HG02642 (cell line): Measurements from ENCODE around the gene ZNF407.

Experiments
- ATAC-seq: cut with Tn5 transposase; IDR thresholded peaks from one replicate; pipeline ENCODE4 v1.9.1; 2021; ENCODE audit warnings: mild to moderate bottlenecking; ENCODE audit not compliant: unreplicated experiment, poor library complexity

Gene ZNF407

DNA sequence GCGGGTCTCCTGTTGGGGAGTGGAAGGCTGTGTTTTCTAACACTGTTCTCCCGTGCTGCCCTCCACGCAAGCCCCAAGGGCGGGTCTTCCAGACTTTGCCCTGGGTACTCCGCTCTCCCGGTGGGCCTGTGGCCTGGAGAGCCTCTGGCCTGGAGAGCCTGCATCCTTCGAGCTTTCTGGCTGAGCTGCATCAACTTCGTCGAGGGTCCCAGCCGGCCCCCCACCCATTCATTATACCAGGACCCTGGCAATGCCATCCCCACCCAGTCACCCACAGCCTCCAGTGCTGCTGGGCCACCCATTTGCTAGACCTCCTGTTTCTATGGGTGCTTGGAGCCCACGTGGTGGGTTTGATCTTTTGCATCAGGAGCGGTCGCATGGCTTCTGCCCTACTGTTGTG lies 509.1 kb downstream of the ZNF407 start:
- ATAC-seq = no peak

DNA sequence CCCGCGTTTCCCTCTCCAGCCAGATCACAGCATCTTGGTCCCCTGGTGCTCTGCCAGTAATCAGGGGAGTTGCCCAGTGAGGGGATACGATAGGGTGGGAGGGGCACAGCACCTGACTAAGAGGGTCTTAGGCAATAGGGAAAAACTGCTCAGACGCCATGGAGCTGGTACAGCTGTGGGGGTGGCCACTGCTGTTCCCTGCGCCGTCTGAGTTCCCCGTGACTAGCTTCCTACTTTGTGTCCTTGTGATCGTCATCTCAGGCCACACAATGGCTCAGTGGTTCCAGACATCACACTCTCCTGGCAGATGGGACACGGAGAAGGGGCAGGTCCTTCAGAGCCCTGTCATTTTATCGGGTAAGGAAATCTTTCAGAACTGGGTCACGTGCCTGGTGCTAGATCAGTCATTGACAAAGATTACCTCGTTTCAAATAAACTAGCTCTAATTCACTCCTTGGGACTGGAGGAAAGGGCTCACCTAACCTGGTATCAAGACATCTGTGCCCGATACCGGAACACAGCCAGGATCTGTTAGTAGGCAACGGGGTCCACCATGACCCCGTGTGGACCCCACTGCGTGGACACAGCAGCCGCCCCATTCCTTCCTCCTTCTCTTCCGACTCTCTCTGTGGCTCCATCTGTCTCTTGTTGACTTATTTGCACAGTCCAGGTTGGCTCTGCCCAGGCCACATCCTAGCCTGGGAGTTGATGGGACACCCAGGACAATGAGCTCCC lies 509.7 kb downstream of the ZNF407 start:
- ATAC-seq = no peak

DNA sequence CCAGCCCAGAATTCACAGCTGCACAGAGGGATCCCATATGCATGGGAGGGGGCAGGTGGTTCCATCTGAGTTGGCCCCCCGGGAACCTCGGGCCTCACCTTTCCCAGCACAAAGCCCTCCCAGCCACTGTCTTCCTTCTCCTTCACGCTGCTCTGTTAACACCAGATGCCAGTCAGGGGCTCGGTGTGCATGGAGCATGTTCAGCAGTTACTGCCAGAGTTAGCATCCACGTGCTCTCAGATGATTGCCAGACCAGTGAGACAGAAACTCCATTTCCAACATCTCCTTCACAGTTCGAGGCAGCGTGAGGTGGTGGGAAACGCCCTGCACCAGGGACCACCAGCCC lies 510.2 kb downstream of the ZNF407 start:
- ATAC-seq = no peak

DNA sequence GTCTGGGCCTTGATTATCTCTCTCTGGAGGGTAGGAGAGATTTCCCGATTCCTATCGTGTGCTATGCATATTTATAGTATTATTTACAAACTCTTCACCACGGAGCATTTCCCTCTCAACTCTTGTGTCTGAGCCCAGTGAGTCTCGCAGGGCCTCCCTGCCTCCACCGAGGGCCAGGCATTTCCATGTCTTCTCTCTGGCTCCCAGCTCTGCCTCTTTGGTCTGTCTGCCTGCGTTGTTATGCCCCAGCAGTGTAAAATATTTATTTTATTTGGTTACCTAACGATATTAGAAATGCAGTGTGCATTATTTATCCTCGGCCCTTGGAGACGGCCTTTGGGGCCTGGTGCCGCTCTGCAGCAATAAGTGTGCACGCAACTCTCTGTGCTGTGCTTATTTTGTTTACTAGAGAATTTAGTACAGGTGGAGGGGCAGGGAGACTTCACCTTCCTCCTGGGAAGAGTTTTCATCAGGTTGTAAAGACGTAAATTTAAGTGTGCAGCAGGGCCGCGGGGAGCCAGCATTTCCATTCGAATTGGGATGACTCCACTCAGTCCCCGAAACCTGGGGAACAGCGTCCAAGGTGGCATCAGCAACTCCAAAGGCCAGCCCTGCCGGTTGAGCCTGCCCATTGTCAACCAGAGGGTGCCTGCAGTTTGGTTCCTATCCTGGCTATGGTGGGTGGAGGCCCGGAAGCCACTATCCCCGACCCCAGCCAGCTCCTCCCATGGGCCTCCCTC lies 511.1 kb downstream of the ZNF407 start:
- no peak for ATAC-seq

DNA sequence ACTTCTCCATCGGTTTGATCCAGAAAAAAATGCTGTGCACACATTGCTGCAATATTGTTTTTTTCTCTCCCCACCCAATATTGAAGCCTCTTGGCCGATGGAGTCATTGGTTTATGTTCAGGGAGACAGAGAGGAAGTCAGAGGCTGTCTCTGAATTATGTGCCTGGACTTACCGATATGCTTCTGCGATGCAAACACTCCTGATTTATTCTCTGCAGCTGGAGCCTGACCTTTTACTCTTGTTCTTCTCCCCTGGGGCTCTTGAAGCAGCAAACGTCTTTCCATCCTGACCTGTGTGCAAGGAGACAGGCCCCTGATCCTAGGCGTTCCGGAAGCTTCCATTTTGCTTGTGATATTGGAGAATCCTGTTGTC lies 511.6 kb downstream of the ZNF407 start:
- no peak for ATAC-seq

DNA sequence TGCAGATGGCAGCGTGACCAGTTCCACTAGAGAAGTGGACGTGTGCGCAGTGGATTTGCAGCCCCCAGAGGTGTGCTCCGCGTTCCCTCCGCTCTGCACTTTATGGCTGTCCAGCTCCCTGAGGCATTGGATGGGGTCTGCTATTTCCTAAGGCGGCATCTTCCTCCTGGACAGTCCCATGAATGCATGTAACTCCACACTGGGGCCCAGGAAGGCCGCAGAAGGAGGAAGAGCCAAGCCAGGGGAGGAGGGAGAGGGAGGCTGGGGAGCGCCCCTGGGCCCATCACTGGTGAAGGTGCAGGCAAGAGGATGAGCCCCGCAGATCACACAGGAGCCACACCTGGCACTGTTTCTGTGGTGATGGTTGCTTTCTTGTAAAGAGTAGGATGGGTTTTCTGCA lies 512.1 kb downstream of the ZNF407 start:
- no peak for ATAC-seq

DNA sequence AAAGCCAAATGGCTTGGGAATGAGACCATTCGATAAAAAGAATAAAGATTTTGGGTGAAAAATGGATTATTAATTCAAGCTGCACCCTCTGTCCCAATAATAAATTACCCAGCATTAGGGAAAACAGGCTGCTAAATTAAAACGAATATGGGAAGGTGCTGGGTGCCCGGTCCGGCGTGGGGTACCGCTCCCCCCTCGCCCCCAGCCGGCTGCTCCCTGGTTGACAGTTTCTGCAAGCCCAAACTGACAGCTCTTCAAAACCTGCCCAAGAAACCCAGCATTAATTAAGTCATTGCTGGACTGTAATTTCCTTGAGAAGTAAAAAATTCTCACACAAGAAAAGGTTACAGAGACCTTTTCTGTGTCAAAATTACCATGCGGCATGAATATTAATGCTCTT lies 512.6 kb downstream of the ZNF407 start:
- no peak for ATAC-seq

DNA sequence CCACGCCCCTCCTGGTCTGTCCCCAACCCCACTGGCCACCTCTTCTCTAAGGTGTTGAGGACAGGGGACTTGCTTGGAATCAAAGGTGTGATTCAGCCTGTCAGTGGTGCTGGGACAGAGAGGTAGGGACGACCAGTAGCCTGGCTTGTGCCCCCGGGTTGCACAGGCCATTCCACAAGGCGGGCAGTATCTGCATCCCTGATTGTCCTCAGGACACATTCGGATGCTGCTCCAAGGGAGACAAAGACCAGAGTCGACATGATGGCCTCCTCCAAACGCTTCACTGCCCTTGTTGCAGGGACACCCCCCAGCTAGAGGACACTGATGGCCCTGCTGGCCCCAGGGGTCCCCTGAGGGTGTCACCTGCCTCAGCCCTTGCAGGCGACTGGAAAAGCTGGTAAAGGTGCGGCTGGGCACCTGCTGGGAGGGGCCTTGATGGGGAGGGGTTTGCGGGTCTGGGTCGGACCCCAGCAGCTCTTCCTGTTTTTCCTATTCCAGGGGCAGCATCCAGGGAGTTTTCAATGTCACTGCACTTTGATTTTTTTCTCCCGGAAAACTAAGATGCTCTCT lies 513.3 kb downstream of the ZNF407 start:
- ATAC-seq = no peak

DNA sequence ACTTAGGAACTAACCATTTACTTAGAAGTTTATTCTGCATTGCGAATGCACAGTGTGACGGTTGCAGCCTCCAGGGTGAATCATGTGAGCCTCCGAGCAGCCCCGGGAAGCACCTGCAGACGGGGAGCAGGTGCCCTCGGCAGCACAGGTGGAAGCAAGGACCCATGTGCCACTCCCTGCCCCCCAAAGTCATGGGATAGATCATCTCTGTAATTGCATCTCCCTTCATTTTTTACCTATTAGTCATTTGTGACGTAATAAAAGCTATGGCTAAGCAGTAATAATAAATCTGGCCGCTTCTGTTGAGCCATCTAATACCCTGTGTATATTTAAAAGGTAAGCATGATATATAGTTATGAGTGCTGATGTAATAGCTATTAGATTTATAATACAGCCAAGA lies 514.1 kb downstream of the ZNF407 start:
- no peak for ATAC-seq

DNA sequence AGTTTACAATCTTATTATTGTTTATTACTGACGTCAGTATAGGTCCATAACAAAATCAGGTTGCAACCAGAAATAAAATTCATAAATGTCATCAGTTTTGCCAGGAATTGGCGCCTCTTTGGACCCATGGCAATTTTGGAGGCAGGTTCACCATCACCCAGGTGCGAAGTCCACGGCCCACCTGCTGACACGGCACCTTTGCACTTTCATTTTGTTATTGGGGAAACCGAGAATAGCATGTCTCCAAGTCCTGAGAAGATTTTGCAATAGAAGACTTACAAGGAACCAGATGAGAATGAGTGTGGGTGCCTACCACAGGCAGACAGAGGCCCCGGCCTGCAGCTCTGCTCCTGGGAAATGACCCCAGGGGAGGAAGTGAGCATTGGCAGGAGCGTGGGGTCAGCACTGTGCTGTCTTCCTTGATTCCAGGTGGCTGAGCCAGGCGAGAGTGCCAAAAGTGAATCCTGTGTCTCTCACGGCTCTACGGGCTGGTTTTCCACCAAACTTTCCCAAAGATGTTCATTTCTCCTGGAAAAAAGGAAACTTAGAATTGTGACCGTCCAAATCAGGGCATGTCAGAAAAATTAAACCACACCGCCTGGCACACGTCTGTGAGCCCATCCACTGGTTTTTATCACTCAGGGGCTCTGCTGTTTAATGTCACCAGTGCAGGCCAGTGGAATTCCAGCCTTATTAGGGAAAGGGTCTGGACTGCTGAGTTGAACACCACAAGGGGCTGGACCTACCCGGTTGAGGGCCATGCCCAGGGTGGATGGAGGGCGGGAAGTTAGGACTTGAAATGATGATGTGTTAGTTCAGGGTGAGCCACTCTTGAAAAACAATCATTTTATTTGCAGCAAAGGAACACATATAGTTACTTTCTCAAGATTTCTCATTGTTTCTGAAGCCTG lies 514.8 kb downstream of the ZNF407 start:
- no peak for ATAC-seq

DNA sequence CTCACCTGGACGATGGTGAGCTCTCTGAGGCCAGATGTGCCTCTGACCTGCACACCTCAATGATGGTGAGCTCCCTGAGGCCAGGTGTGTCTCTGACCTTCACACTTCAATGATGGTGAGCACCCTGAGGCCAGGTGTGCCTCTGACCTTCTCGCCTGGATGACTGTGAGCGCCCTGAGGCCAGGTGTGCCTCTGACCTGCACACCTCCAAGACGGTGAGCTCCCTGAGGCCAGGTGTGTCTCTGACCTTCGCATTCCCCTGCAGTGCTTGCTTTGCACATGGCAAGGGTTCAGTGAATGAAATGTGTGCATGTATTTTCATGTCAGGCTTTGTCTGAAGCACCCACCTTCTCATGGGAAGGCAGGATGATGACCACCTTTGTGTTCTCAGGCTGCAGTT lies 515.8 kb downstream of the ZNF407 start:
- no peak for ATAC-seq

DNA sequence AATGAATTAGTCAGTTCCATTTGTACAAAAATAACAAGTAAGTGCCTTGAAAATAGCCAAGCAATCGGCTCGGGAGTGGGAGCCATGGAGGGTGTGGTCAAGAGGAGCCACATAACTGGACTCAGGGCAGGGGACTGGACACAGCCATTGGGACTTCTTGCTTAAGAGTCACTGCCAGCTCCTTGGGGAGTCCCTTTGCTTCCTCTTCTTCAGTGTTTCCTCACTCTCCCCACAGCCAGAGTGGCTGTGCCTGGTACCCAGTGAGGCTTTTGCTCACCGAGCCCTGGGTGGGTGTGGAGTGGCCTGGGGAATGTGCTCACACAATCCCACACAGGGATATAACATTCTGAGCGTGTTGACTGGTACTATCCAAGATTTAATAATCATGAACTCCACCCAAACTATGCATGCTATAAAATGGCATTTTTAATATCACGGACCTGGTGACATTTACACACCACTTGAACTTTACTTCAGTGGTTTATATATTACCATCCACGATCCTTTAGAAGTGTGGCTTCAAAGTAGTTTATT lies 516.6 kb downstream of the ZNF407 start:
- ATAC-seq = no peak
